Central memory CD8-positive, alpha-beta T cell (primary cell): Measurements from ENCODE around the gene SLC35B2.

ENCODE experiments used
- ATAC-seq: fragments of 150-1000 bp; cut with Tn5 transposase; replicated peaks from 2 replicates; pipeline ENCODE4 v1.10.0; 2022; ENCODE audit warnings: mild to moderate bottlenecking, moderate FRiP score, moderate number of reproducible peaks; ENCODE audit not compliant: poor library complexity, severe bottlenecking; ENCODE audit errors: extremely low read depth
- DNase-seq, 2 donors: peaks; one replicate each; pipeline ENCODE4 v3.0.0; 2021; ENCODE audit warnings: low spot score in 2 of 2
- H3K27ac Mint-ChIP-seq: one replicate; pipeline ENCODE4 v1.8.0; 2022; ENCODE audit warnings: low read depth, mild to moderate bottlenecking, moderate library complexity, mixed read lengths
- H3K27me3 Mint-ChIP-seq: one replicate; pipeline ENCODE4 v1.8.0; 2022; ENCODE audit warnings: mixed read lengths
- H3K36me3 Mint-ChIP-seq: one replicate; pipeline ENCODE4 v1.8.0; 2022; ENCODE audit warnings: mild to moderate bottlenecking, moderate library complexity, mixed read lengths; ENCODE audit not compliant: insufficient read depth
- H3K4me1 Mint-ChIP-seq: one replicate; pipeline ENCODE4 v1.8.0; 2022; ENCODE audit warnings: mixed read lengths
- H3K4me3 Mint-ChIP-seq: one replicate; pipeline ENCODE4 v1.8.0; 2022; ENCODE audit warnings: mild to moderate bottlenecking, moderate library complexity, mixed read lengths
- H3K9me3 Mint-ChIP-seq: one replicate; pipeline ENCODE4 v1.8.0; 2022; ENCODE audit warnings: mixed read lengths

SLC35B2 gene, protein sequence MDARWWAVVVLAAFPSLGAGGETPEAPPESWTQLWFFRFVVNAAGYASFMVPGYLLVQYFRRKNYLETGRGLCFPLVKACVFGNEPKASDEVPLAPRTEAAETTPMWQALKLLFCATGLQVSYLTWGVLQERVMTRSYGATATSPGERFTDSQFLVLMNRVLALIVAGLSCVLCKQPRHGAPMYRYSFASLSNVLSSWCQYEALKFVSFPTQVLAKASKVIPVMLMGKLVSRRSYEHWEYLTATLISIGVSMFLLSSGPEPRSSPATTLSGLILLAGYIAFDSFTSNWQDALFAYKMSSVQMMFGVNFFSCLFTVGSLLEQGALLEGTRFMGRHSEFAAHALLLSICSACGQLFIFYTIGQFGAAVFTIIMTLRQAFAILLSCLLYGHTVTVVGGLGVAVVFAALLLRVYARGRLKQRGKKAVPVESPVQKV

GRCh38 chr6:44257025-44257752 lies at the start of gene SLC35B2:
TSS of gene SLC35B2 (minus strand) at chr6:44257528. CDS start at chr6:44257410, 118 bp downstream.
- H3K36me3 Mint-ChIP-seq = peaks cover 64% of the 10 kb centered on the region

DNA sequence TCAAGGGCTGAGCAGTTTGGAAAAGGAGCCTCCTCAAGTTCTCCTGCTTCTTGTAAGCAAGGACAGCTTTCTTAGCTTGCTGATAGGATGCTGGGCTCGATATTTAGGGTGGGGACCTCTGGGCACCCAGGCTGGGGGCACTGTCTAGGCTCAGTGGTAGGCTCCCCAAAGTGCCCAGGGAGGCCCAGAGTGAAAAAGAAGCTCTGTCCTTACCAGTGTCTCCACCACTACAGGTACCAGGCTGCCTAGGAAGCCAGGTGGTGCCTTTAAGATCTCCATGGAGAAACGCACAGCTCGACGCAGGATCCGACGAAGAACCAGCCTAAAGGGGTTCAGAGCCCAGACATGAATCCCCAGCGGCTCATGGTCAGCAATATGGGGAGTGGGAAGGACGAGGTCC lies 49.4 kb upstream of the SLC35B2 start:
- no peak overlapping the region for H3K27ac Mint-ChIP-seq
- H3K36me3 Mint-ChIP-seq = peaks cover 32% of the 10 kb centered on the region
- H3K4me1 Mint-ChIP-seq = peaks cover 11% of the 10 kb centered on the region
- ATAC-seq (no peak), DNase-seq (no peak)
- no peaks in the 10 kb centered on the region for H3K9me3 Mint-ChIP-seq
- H3K4me3 Mint-ChIP-seq = no peak overlapping the region
- no peaks in the 10 kb centered on the region for H3K27me3 Mint-ChIP-seq

More at GRCh38 chr6:44257025-44257752, at the start of gene SLC35B2:
- DNase-seq = peak; percentile 46 to 50
- H3K27me3 Mint-ChIP-seq = no peaks in the 10 kb centered on the region
- H3K27ac Mint-ChIP-seq = peak within 1 kb of the TSS; percentile 80
- ATAC-seq = peak; percentile 76
- H3K9me3 Mint-ChIP-seq = no peaks in the 10 kb centered on the region
- H3K4me1 Mint-ChIP-seq = peaks cover 61% of the 10 kb centered on the region
- H3K4me3 Mint-ChIP-seq = peak within 1 kb of the TSS; percentile 85

- DNase-seq (no peak), ATAC-seq (no peak)
- Mint-ChIP-seq H3K27ac (no peak overlapping the region), H3K4me3 (no peak overlapping the region), H3K4me1 (peaks cover 7% of the 10 kb centered on the region), H3K36me3 (peaks cover 30% of the 10 kb centered on the region), H3K27me3 (no peaks in the 10 kb centered on the region), H3K9me3 (no peaks in the 10 kb centered on the region)
Measured at GRCh38 chr6:44305200-44305725, 47.9 kb upstream of the SLC35B2 start.

DNA sequence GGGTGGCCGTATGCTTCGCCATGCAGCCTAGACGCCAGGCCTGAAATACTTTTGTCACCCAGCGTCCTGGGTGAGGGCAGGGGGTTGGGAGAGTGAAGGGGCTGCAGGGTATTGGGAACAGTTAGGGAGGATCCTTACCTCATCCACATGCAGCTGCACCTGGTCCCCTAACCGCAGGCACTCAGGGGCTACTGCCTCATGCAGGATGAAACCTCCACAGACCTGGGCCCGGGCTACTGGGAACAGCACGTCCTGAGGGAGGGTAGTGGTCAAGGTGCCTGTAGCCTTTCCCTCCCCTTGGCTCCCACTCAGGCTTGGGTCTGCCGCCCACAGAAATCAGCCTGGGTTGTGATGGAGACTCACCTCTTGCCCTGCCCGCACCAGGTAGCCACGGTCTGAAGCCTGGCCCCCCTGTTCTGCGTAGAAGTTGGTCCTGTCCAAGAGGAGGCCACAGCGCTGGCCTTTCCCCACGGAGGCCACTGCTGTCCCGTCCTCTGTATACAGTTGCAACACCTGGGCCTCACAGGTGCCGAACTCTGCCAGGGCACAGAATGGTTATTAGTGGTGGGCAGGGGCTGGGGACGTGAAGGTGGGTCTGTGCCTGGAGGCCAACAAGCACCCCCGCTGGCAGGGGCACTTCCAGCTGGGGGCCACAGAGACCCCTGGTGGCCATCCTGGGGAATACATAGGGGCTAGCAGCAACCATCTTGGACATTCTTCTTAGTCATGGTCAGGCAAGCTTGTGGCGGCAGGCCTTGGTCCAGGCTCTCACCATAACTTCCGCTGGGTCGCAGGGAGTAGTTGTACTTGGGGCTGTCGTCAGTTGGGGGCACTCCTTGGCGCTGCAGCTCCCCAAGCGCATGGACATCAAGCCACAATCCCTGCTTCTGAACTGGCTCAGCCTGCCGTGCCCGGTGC lies 47.2 kb upstream of the SLC35B2 start:
- DNase-seq = no peak

GRCh38 chr6:44303842-44304241 lies 46.5 kb upstream of the SLC35B2 start:
- Mint-ChIP-seq H3K9me3 (no peaks in the 10 kb centered on the region), H3K4me3 (no peak overlapping the region), H3K4me1 (no peaks in the 10 kb centered on the region), H3K27ac (no peak overlapping the region), H3K36me3 (peaks cover 22% of the 10 kb centered on the region), H3K27me3 (no peaks in the 10 kb centered on the region)
- ATAC-seq (no peak), DNase-seq (no peak)

More for the DNA sequence above, 47.2 kb upstream of the SLC35B2 start:
- no peak for ATAC-seq
- Mint-ChIP-seq H3K36me3 (peaks cover 25% of the 10 kb centered on the region), H3K9me3 (no peaks in the 10 kb centered on the region), H3K4me1 (peaks cover under 1% of the 10 kb centered on the region), H3K27me3 (no peaks in the 10 kb centered on the region), H3K4me3 (no peak overlapping the region), H3K27ac (no peak overlapping the region)

DNA sequence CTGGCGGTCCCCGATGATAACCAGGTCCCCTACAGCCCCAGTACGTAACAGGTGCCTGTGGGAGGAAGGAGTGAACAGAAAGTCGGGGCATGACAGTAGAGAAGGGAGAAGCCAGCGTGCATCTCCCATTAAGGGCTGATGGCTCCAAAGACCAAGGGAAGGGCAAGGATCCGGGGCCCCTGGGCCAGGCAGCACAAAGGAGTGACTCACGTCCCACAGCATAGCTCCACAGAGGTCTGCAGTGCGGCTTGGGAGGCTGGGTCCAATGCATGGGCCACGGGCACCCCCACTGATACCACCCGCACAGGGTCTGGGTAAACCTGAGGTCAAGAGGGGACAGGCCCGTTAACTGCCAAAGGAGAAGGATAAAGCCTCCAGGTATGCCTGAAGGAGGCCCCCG lies 45.5 kb upstream of the SLC35B2 start:
- ATAC-seq (no peak), DNase-seq (no peak)
- peaks cover 18% of the 10 kb centered on the region for H3K36me3 Mint-ChIP-seq
- no peak overlapping the region for H3K27ac Mint-ChIP-seq
- H3K9me3 Mint-ChIP-seq = no peaks in the 10 kb centered on the region
- no peaks in the 10 kb centered on the region for H3K4me1 Mint-ChIP-seq
- no peaks in the 10 kb centered on the region for H3K27me3 Mint-ChIP-seq
- H3K4me3 Mint-ChIP-seq = no peak overlapping the region

DNA sequence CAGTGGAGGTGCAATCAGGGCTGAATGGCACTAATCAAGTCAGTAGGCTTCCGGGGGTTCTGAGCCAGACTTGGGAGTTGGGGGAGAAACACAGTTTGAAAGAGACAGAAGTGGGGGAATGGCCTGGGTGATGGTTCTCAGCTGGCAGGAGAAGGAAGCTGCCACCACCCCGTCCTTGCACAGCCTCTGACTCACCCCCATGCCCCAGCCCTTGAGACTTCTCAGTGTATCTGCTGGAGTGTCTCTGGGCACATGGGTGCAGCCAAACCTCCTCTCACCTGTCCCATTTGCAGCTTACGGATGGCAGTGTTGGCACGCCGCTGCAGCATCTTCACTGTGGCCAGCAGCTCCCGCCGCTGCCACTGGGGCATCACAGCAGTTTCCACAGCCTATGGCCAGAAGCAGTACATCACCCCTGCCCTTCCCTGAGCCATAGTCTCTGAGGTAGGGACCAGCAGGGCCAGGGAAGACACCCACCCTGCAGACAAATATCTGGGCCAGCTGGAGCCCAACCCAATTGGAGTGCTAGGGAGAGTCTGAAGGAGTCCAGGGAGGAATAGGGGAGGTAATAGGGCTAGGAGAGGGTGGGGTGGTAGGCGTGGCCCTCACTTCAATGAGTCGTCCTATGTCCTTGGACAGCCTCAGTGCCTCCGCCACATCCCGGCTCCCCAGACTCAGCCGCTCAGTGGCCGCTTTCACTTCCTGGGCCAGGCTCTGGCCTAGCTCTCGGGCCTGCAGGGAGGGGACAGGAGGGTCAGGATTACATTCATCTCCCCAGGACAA lies 44.6 kb upstream of the SLC35B2 start:
- Mint-ChIP-seq H3K36me3 (peaks cover 18% of the 10 kb centered on the region), H3K9me3 (no peaks in the 10 kb centered on the region)
- no peak for ATAC-seq

GRCh38 chr6:44301106-44301505 lies 43.8 kb upstream of the SLC35B2 start:
- Mint-ChIP-seq H3K4me3 (no peak overlapping the region), H3K36me3 (peaks cover 18% of the 10 kb centered on the region), H3K9me3 (no peaks in the 10 kb centered on the region), H3K4me1 (peaks cover 8% of the 10 kb centered on the region), H3K27ac (no peak overlapping the region), H3K27me3 (peaks cover 10% of the 10 kb centered on the region)
- DNase-seq (no peak), ATAC-seq (no peak)

More for the DNA sequence above, 44.6 kb upstream of the SLC35B2 start:
- no peak overlapping the region for H3K4me3 Mint-ChIP-seq
- H3K27me3 Mint-ChIP-seq = peaks cover 1% of the 10 kb centered on the region
- no peak overlapping the region for H3K27ac Mint-ChIP-seq
- peaks cover under 1% of the 10 kb centered on the region for H3K4me1 Mint-ChIP-seq
- DNase-seq = no peak

GRCh38 chr6:44300292-44300823 lies 43.0 kb upstream of the SLC35B2 start:
- ATAC-seq (no peak), DNase-seq (no peak)
- H3K9me3 Mint-ChIP-seq = no peaks in the 10 kb centered on the region
- H3K4me3 Mint-ChIP-seq = no peak overlapping the region
- peaks cover 8% of the 10 kb centered on the region for H3K4me1 Mint-ChIP-seq
- H3K27me3 Mint-ChIP-seq = peaks cover 17% of the 10 kb centered on the region
- no peak overlapping the region for H3K27ac Mint-ChIP-seq
- H3K36me3 Mint-ChIP-seq = peaks cover 15% of the 10 kb centered on the region

DNA sequence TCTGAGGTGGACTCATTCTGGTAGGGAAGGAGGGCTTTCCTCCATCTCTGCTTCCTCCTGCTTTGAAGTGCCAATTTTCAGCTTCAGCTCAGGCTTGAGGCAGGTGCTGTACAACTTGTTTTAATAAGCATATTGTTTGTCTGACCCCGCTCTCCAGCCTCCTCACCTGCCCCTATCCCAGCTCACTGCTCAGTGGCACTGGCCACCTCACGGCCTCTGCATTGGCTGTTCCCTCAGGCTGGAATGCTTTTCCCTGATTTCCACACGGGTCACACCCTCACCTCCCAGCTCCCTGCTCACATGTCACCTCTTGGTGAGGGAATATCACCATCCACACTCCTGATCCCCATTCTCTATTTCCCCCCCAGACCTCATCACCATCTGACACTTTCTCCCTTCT lies 41.5 kb upstream of the SLC35B2 start:
- no peak for DNase-seq
- Mint-ChIP-seq H3K36me3 (peaks cover 9% of the 10 kb centered on the region), H3K4me3 (no peak overlapping the region), H3K9me3 (no peaks in the 10 kb centered on the region), H3K27me3 (peaks cover 32% of the 10 kb centered on the region), H3K4me1 (peaks cover 8% of the 10 kb centered on the region), H3K27ac (no peak overlapping the region)
- no peak for ATAC-seq

DNA sequence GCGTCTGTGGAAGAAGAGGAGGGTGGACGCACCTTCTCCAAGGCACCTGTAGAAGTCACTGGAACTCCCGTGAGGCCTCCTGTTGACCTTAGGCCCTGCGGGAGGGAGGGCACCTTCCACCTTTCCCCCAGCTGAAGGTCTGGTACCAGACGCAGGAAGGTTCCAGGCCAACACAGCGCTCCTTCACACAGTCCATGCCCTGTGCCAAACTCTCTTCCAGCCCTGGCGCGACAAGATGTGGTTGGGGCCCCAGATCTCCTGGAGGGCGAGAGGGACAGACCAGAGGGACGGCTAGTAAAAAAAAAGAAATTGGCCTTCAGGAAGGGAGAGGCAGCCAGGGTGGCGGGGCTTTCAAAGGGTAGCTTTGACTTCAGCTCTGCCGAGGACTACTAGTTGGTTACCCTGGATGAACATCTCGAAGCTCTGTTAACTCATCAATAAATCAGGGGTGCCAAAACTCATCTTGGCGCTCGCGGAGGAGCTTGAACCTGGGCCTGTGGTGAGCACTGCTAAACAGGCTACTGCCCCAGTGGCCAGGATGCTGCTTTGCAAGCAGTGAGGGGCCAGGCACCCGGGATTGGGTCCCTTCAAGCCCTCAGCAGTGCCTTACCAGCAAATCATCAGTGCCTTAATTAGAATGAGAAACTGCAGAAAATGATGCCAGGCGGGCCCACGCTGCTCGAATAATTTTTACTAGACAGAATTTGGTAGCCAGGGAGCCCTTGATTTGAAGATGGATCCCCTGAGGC lies 40.9 kb upstream of the SLC35B2 start:
- Mint-ChIP-seq H3K4me3 (peak overlapping the region; percentile 34), H3K9me3 (no peaks in the 10 kb centered on the region), H3K36me3 (peaks cover 10% of the 10 kb centered on the region), H3K27me3 (peaks cover 39% of the 10 kb centered on the region), H3K27ac (no peak overlapping the region), H3K4me1 (peaks cover 8% of the 10 kb centered on the region)
- ATAC-seq (no peak), DNase-seq (no peak)
